ENCODE data around the gene GIMD1.

DNA sequence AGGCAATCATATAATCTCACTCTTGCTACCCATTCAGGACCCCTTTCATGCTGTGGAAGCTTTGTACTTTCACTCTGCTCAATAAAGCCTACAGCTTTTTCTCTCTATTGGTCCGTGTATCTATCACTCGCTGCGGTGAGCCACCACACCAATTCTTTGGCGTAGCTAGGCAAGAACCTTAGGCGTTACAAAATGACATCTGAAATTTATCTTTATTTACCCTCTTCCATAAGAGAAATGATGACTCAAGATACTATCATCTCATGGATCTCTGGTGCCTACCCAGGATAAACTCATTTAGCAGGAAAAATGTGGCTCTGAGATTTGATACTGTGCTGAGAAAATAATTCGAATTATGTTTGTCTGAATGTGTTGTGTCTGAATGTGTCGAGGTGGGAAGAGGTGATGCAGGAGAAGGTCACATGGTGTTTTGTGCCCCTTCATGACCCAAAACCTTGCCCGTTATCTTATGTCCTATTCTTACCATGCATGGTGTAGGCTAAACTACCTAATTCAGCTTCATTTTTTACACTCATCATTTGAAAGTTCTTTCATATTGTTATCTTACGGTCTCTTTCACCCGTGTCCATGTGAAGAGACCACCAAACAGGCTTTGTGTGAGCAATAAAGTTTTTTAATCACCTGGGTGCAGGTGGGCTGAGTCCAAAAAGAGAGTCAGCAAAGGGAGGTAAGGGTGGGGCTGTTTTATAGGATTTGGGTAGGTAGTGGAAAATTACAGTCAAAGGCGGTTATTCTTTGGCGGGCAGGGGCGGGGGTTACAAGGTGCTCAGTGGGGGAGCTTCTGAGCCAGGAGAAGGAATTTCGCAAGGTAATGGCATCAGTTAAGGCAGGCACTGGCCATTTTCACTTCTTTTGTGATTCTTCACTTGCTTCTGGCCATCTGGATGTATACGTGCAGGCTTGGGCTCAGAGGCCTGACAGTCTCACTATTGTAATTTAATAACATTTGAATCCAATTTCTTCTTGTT is 41.6 kb upstream of the GIMD1 start:
- TF ChIP-seq, protein P1, sequence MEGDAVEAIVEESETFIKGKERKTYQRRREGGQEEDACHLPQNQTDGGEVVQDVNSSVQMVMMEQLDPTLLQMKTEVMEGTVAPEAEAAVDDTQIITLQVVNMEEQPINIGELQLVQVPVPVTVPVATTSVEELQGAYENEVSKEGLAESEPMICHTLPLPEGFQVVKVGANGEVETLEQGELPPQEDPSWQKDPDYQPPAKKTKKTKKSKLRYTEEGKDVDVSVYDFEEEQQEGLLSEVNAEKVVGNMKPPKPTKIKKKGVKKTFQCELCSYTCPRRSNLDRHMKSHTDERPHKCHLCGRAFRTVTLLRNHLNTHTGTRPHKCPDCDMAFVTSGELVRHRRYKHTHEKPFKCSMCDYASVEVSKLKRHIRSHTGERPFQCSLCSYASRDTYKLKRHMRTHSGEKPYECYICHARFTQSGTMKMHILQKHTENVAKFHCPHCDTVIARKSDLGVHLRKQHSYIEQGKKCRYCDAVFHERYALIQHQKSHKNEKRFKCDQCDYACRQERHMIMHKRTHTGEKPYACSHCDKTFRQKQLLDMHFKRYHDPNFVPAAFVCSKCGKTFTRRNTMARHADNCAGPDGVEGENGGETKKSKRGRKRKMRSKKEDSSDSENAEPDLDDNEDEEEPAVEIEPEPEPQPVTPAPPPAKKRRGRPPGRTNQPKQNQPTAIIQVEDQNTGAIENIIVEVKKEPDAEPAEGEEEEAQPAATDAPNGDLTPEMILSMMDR (IDR thresholded peaks at IDR 0.05; ENCODE audit: low read depth, low read length, poor library complexity, severe bottlenecking), result no peak
- TF ChIP-seq EZH2phosphoT487 (IDR thresholded peaks at IDR 0.05; ENCODE audit: borderline replicate concordance, low read length), result no peak
